HG02973 (cell line): Measurements from ENCODE around the gene PLB1.
A peak's percentile ranks its signal among the peaks of the same experiment; 100 is the strongest.

Source experiments
- ATAC-seq: cut with Tn5 transposase; IDR thresholded peaks from one replicate; pipeline ENCODE4 v1.9.1; 2021; ENCODE audit warnings: moderate library complexity; ENCODE audit not compliant: unreplicated experiment

Gene PLB1

GRCh38 chr2:28623582-28624405 lies 127.9 kb downstream of the PLB1 start:
- ATAC-seq: no peak

DNA sequence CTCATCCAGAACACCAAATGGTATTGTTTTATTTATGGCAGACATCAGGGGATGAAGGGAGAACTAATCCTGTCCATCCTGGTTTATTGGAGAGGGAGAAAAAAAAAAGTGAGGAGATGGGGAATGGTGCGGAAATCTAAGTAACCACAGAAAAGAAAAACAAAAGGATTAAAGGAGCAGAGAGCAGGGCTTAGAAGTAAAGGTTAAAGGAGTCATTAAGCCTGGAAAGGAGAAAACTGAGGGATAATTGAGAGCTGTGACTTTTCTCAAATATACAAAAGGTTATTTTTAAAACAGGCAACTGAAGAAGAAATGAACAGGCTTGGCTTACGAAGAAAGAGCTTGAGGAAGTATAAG lies 128.6 kb downstream of the PLB1 start:
- ATAC-seq: no peak

GRCh38 chr2:28624793-28625701 lies 129.2 kb downstream of the PLB1 start:
- peak; percentile 48 for ATAC-seq

DNA sequence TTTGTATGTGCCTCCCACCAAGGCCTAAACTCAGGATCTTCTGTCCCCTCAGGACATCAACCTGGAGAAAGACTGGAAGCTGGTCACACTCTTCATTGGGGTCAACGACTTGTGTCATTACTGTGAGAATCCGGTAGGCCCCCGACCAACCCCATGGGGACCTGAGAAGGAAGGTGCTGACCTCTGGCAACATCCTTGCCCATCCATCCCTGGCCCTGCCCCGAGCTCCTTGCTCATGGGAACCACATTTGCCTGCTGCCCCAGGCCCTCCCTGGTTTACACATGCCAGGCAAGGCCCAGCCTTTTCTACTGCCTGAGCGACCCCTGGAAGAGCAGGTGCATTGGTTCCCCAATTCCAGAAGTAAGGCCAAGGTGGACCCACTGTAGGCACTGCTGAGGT lies 130.5 kb downstream of the PLB1 start:
- ATAC-seq: no peak

GRCh38 chr2:28626891-28627421 lies 131.1 kb downstream of the PLB1 start:
- ATAC-seq: no peak

GRCh38 chr2:28627722-28628480 lies 132.0 kb downstream of the PLB1 start:
- no peak for ATAC-seq

DNA sequence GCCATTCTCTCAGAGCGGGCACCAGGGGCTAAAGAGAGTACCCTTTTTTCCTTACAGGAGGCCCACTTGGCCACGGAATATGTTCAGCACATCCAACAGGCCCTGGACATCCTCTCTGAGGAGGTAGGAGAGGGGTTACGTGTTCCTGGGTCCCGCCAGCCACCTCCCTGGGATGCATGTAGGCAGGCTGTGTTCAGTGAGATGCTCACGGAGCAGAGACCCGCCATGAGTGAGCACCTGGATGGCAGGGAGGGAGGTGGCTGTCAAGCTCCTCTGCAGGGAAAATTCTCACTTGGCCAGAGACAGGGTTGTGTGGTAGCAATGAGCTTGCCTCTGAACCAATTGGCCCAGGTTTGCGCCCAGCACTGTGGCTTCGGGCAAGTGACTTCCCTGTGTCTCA lies 132.6 kb downstream of the PLB1 start:
- ATAC-seq: no peak

DNA sequence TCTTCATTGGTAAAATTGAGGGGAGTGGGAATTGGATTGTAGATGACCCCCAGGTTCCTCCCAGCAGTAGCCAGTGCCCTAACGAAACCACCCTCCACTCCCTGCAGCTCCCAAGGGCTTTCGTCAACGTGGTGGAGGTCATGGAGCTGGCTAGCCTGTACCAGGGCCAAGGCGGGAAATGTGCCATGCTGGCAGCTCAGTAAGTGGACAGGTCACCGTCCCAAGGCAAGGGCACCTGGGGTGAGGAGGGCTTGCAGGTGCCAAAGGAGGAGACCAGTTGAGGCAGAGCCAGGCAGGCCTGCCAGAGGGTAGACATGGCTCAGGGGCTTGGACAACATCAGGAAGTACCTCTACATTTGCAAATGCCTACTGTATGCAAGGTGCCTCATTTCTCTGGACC lies 133.1 kb downstream of the PLB1 start:
- no peak for ATAC-seq

- ATAC-seq: no peak
Measured at GRCh38 chr2:28629910-28630309, 134.1 kb downstream of the PLB1 start.

DNA sequence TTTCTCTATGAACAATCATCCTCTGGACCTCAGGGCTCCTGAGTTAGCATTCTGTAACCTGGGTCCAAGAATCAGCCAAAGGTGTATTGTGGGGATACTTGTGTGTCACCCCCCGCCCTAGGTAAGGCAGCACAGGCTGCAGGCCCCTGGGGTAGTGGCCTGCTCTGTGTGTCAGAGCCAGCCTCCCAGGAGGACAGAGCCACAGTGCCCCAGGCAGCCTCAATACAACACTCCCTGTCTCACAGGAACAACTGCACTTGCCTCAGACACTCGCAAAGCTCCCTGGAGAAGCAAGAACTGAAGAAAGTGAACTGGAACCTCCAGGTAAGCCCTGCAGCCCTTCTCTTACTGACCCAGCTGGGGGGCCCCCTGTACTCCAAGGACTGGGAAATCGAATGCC lies 134.5 kb downstream of the PLB1 start:
- ATAC-seq: no peak

DNA sequence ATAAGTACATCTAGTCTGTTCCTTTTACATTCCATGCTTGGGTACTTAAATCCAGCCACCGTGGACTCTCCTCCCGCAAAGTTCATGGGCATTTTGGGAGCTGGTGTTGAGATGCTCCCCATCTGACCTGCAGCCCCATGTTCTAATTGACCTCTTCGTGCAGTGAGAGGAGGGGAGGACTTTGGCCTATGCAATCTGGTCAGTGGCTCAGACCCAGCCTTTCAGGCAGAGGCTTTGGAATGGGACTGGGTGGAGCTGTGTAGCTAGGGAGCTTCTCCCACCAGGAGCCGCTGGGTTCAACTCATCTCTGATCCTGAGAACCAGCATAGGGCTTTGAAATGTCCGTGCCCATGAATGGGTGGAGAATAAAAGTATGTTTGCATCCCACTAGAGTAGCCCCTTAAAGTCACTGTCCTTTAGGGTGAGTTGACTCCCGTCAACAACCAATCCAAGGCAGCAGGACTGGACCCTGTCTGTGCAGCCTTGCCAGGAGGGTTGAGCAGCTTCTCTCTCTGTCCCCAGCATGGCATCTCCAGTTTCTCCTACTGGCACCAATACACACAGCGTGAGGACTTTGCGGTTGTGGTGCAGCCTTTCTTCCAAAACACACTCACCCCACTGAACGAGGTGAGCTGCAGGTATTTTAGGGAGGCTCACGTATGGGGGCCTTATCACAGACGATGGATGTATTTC lies 135.8 kb downstream of the PLB1 start:
- ATAC-seq: no peak

DNA sequence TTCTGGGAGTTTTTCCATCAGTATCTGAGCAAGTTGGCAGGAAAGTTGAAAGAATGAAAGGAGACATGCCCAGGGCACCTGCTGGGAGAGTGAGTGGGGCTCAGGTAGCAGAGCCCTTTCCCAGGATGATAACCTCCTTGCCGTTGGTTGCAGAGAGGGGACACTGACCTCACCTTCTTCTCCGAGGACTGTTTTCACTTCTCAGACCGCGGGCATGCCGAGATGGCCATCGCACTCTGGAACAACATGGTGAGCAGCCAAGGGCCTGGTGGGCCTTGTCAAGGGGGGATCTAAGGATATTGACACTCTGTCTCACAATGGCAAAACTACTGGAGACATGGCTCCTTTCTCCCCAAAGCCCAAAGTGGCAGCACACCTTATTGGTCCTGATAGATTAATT lies 136.9 kb downstream of the PLB1 start:
- ATAC-seq: no peak

- no peak for ATAC-seq
Measured at GRCh38 chr2:28633204-28633603, 137.3 kb downstream of the PLB1 start.

GRCh38 chr2:28633746-28634145 lies 137.9 kb downstream of the PLB1 start:
- ATAC-seq: no peak

GRCh38 chr2:28635191-28635611 lies 139.3 kb downstream of the PLB1 start:
- no peak for ATAC-seq

DNA sequence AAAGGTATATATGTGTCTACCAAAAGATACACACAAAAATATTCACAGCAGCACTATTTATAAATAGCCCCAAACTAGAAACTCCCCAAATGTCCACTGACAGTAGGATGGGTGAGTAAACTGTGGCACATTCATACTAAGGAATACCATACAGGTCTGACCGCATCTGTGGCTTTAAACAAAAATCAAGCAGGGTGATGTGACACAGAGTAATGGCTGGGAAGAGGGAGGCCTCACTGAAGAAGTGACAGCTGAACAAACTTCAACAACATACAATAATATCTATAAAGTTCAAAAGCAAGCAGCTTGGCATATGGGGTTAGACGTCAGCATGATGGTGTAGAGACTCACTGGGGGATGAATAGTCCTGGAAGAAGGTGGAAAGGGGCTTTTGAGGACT lies 140.6 kb downstream of the PLB1 start:
- ATAC-seq: no peak

DNA sequence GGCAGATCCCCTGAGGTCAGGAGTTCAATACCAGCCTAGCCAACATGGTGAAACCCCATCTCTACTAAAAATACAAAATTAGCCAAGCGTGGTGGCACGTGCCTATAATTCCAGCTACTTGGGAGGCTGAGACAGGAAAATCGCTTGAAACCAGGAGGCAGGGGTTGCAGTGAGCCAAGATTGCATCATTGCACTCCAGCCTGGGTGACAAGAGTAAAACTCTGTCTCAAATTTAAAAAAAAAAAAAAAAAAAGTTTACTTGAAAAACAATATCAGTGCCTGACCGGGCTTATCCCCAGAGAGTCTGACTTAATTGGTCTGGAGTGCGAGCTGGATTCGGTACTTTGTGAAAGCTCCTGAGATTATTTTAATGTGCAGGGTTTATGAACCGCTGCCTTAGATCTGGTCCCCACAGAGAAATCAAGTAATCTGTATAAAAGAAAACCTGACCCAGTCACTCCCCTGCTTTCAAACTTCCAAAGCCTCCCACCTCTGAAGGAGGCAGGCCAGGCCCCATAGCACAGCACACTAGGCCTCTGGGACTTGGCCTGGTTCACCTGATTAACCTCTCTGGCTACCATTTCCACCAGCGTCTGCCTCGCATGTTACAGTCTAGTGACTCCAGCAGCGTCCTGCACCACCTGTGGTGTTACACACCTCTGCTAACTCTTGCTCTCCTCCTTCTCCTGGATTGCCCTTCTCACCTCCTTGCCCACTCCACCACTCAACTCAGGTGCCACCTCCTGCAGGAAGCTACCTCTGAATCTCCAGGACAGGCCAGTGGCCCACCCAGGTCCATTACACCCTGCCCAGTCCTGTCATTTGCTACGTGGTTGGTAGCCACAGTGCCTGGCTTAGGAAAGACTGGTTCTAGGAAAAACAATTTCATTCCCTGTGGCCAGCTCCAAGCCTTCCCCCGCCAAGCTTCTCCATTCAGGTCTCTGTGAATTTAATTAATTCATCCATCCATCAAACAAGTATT lies 141.5 kb downstream of the PLB1 start:
- ATAC-seq: no peak

GRCh38 chr2:28638102-28638501 lies 142.2 kb downstream of the PLB1 start:
- no peak for ATAC-seq

GRCh38 chr2:28639092-28639691 lies 143.3 kb downstream of the PLB1 start:
- ATAC-seq: no peak
